KMS-11 (cell line): ENCODE data around the gene C12orf42.

Experiments
- H2AFZ ChIP-seq: fragments of 200-600 bp; sonication (generic); 2 replicates; pipeline ENCODE4 v1.6.1; 2016; ENCODE audit warnings: antibody characterized with exemption, mixed run types, low read depth
- H3K27ac ChIP-seq: fragments of 200-600 bp; sonication (generic); 2 replicates; pipeline ENCODE4 v1.6.1; 2016; ENCODE audit warnings: mild to moderate bottlenecking, mixed run types
- H3K27me3 ChIP-seq: fragments of 200-600 bp; sonication (generic); 2 replicates; pipeline ENCODE4 v1.6.1; 2017; ENCODE audit warnings: mild to moderate bottlenecking, low read depth, mixed run types, moderate library complexity; ENCODE audit not compliant: insufficient read depth
- H3K36me3 ChIP-seq: fragments of 200-600 bp; sonication (generic); 2 replicates; pipeline ENCODE4 v1.6.1; 2017; ENCODE audit warnings: mild to moderate bottlenecking, mixed run types; ENCODE audit not compliant: insufficient read depth
- H3K4me1 ChIP-seq: fragments of 200-600 bp; sonication (generic); 2 replicates; pipeline ENCODE4 v1.6.1; 2016; ENCODE audit warnings: mild to moderate bottlenecking, low read depth, mixed run types; ENCODE audit not compliant: poor library complexity, severe bottlenecking
- H3K4me2 ChIP-seq: fragments of 200-600 bp; sonication (generic); 2 replicates; pipeline ENCODE4 v1.7.0; 2016; ENCODE audit warnings: mild to moderate bottlenecking, mixed run types
- H3K4me3 ChIP-seq: fragments of 200-600 bp; sonication (generic); IDR thresholded peaks from 2 replicates; pipeline ENCODE4 v1.6.1; 2017; ENCODE audit warnings: low read depth, low read length, mixed read lengths; ENCODE audit not compliant: insufficient read depth
- H3K79me2 ChIP-seq: fragments of 200-600 bp; sonication (generic); 2 replicates; pipeline ENCODE4 v1.6.1; 2016; ENCODE audit warnings: low read depth, mixed run types; ENCODE audit not compliant: insufficient read depth
- H3K9ac ChIP-seq: fragments of 200-600 bp; sonication (generic); 2 replicates; pipeline ENCODE4 v1.6.1; 2016; ENCODE audit warnings: mild to moderate bottlenecking, mixed run types
- H4K20me1 ChIP-seq: fragments of 200-600 bp; sonication (generic); 2 replicates; pipeline ENCODE4 v1.6.1; 2016; ENCODE audit warnings: mild to moderate bottlenecking, mixed run types; ENCODE audit not compliant: insufficient read depth
- TF ChIP-seq, protein P1 (sequence below): fragments of 200-600 bp; sonication (generic); conservative IDR thresholded peaks from 2 replicates; pipeline ENCODE4 v1.6.1; 2017; ENCODE audit warnings: low read depth, mild to moderate bottlenecking, antibody characterized with exemption, low read length, moderate library complexity, mixed read lengths

Gene C12orf42

DNA sequence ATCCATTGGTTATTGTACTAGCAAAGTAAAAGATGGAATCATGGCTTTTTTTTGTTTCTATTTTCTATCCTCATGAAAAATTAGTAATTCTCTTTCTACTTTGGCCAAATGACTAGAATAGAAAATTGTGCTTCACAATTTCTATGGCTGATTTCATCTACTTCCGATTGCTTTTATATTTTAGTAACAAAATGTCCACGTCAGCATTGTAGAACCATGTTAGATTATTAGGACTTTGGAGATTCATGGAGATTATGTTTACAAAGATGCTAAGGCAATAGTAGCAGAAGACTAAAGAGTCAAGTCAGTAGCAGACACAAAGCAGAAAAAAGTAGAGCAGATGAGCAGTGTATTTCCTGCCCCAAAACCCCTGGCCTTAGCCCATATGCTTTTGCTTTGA lies 113.6 kb downstream of the C12orf42 start:
- Histone ChIP-seq H3K27me3 (no peaks in the 10 kb centered on the region), H2AFZ (no peak overlapping the region), H3K4me3 (no peak overlapping the region), H4K20me1 (no peaks in the 10 kb centered on the region), H3K9ac (no peak overlapping the region), H3K36me3 (no peaks in the 10 kb centered on the region), H3K27ac (no peak overlapping the region), H3K4me1 (no peaks in the 10 kb centered on the region), H3K79me2 (no peaks in the 10 kb centered on the region), H3K4me2 (no peak overlapping the region)
- TF ChIP-seq, protein P1, sequence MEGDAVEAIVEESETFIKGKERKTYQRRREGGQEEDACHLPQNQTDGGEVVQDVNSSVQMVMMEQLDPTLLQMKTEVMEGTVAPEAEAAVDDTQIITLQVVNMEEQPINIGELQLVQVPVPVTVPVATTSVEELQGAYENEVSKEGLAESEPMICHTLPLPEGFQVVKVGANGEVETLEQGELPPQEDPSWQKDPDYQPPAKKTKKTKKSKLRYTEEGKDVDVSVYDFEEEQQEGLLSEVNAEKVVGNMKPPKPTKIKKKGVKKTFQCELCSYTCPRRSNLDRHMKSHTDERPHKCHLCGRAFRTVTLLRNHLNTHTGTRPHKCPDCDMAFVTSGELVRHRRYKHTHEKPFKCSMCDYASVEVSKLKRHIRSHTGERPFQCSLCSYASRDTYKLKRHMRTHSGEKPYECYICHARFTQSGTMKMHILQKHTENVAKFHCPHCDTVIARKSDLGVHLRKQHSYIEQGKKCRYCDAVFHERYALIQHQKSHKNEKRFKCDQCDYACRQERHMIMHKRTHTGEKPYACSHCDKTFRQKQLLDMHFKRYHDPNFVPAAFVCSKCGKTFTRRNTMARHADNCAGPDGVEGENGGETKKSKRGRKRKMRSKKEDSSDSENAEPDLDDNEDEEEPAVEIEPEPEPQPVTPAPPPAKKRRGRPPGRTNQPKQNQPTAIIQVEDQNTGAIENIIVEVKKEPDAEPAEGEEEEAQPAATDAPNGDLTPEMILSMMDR = no peak

DNA sequence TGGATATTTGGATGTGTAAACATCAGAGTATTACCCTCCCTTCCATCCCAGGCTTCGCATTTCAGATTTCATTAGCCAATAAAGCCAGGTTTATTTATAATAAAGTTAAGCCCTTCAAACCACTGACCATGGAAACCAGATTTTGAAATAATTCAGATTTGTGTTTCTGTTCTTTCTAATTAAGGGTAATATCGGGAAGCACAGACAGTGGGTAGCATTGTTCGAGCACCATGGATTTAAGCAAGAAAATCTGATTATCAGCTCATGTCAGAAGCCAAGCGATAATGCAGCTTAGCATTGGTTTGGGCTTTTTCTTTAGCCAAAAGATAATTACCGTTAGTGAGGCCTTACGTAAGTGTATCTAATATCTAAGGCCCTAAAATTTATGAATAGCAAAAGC lies 116.1 kb downstream of the C12orf42 start:
- H3K36me3 ChIP-seq = no peaks in the 10 kb centered on the region
- H3K4me3 ChIP-seq = no peak overlapping the region
- H3K27ac ChIP-seq = no peak overlapping the region
- H3K4me1 ChIP-seq = peaks cover 5% of the 10 kb centered on the region
- H2AFZ ChIP-seq = no peak overlapping the region
- no peaks in the 10 kb centered on the region for H4K20me1 ChIP-seq
- no peak overlapping the region for H3K9ac ChIP-seq
- no peaks in the 10 kb centered on the region for H3K27me3 ChIP-seq
- H3K79me2 ChIP-seq = no peaks in the 10 kb centered on the region
- no peak overlapping the region for H3K4me2 ChIP-seq
- TF ChIP-seq, protein P1 = no peak

DNA sequence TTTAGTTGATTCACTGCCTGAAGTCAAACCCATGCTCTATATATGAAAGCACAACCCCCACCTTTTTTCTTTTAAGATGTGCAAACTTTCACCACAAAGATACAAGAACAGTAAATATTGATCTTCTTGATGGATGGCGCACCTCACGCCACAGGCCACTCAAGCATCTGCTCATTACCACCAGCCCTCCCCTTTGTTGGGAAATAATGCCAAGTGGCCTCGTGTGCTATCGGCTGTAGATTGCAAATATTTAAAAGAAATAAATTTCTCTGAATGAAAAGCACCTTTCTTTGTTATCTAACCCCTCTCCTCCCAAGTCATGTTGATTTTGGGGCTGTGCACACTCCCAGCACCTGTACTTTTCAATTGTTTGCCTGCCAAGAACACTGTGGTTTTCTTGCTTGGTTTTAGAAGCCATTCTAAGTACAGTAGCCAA lies 122.7 kb downstream of the C12orf42 start:
- no peak overlapping the region for H3K4me3 ChIP-seq
- H3K4me1 ChIP-seq = peaks cover 38% of the 10 kb centered on the region
- H3K9ac ChIP-seq = no peak overlapping the region
- H2AFZ ChIP-seq = no peak overlapping the region
- H3K27ac ChIP-seq = peak overlapping the region; percentile 56
- H3K27me3 ChIP-seq = no peaks in the 10 kb centered on the region
- peak overlapping the region; percentile 71 for H3K4me2 ChIP-seq
- no peaks in the 10 kb centered on the region for H3K79me2 ChIP-seq
- no peaks in the 10 kb centered on the region for H3K36me3 ChIP-seq
- H4K20me1 ChIP-seq = no peaks in the 10 kb centered on the region
- TF ChIP-seq, protein P1 = no peak

DNA sequence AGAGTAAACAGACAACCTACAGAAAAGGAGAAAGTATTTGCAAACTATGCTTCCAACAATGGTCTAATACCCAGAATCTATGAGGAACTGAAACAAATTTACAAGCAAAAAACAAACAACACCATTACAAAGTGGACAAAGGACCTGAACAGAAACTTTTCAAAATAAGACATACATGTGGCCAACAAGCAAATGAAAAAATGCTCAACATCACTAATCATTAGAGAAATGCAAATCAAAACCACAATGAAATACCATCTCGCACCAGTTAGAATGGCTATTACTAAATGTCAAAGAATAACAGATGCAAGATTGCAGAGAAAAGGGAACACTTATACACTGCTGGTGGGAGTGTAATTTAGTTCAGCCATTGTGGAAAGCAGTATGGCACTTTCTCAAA lies 125.8 kb downstream of the C12orf42 start:
- Histone ChIP-seq H3K9ac (no peak overlapping the region), H3K4me2 (no peak overlapping the region), H3K79me2 (no peaks in the 10 kb centered on the region), H3K4me3 (no peak overlapping the region), H3K27ac (no peak overlapping the region), H2AFZ (no peak overlapping the region), H3K36me3 (no peaks in the 10 kb centered on the region), H4K20me1 (no peaks in the 10 kb centered on the region), H3K27me3 (no peaks in the 10 kb centered on the region), H3K4me1 (peaks cover 36% of the 10 kb centered on the region)
- TF ChIP-seq, protein P1 = no peak
